Activated CD4-positive, alpha-beta T cell treated with anti-CD3 and anti-CD28 coated beads, Interleukin-2, amount 50 U/mL, for 4 hours (primary cell): ENCODE results near the gene PLET1.

Experiments
- DNase-seq, 2 experiments: peaks; one replicate each; pipeline ENCODE4 v3.0.0-alpha.2; 2020

Gene PLET1

GRCh38 chr11:112280268-112281126, 19.8 kb upstream of the PLET1 start:
- DNase-seq, result peak; percentile 52 to 54

GRCh38 chr11:112279901-112280267, 19.2 kb upstream of the PLET1 start:
- peak; percentile 68 to 72 for DNase-seq

- no peak for DNase-seq
Measured at GRCh38 chr11:112278803-112279202, 18.1 kb upstream of the PLET1 start.

- no peak for DNase-seq
Measured at GRCh38 chr11:112277941-112278340, 17.3 kb upstream of the PLET1 start.

- DNase-seq, result no peak
Measured at GRCh38 chr11:112277029-112277428, 16.4 kb upstream of the PLET1 start.

- DNase-seq, result no peak
Measured at GRCh38 chr11:112274007-112274783, 13.5 kb upstream of the PLET1 start.

GRCh38 chr11:112273066-112273465, 12.4 kb upstream of the PLET1 start:
- no peak for DNase-seq

- DNase-seq, result no peak
Measured at GRCh38 chr11:112271242-112271641, 10.6 kb upstream of the PLET1 start.

GRCh38 chr11:112270551-112271180, 10.0 kb upstream of the PLET1 start:
- DNase-seq, result no peak

- no peak for DNase-seq
Measured at GRCh38 chr11:112269139-112269538, 8.5 kb upstream of the PLET1 start.

- DNase-seq, result no peak
Measured at GRCh38 chr11:112268406-112268805, 7.7 kb upstream of the PLET1 start.

- DNase-seq, result no peak
Measured at GRCh38 chr11:112267188-112267591, 6.5 kb upstream of the PLET1 start.

- no peak for DNase-seq
Measured at GRCh38 chr11:112266410-112266778, 5.7 kb upstream of the PLET1 start.

GRCh38 chr11:112265659-112266409, 5.2 kb upstream of the PLET1 start:
- DNase-seq, result no peak

GRCh38 chr11:112255067-112255720, 5.5 kb downstream of the PLET1 start:
- DNase-seq, result no peak

- no peak for DNase-seq
Measured at GRCh38 chr11:112253605-112254242, 6.9 kb downstream of the PLET1 start.

- DNase-seq, result no peak
Measured at GRCh38 chr11:112249871-112250610, 10.6 kb downstream of the PLET1 start.

- no peak for DNase-seq
Measured at GRCh38 chr11:112248201-112248600, 12.5 kb downstream of the PLET1 start.

- DNase-seq, result no peak
Measured at GRCh38 chr11:112247201-112247600, 13.5 kb downstream of the PLET1 start.

GRCh38 chr11:112241486-112241885, 19.2 kb downstream of the PLET1 start:
- no peak for DNase-seq

- DNase-seq, result no peak
Measured at GRCh38 chr11:112238041-112238440, 22.6 kb downstream of the PLET1 start.
